Activated naive CD4-positive, alpha-beta T cell treated with anti-CD3 and anti-CD28 coated beads, Interleukin-2, amount 10 ng/mL, durations not matched to agents 7 days and 5 days (primary cell): ENCODE results near the gene MTIF2.
"Not testable (repeated sequence)": the region's sequence is repeated elsewhere in the genome, so short reads cannot be mapped to it uniquely, and the experiment has no call there.

ENCODE experiments used
- CTCF ChIA-PET: fragments of 350-600 bp; sonication (Branson Sonifier 250); formaldehyde crosslinking; loops from one replicate; lab custom pipeline; 2021; ENCODE audit warnings: antibody characterized with exemption; lab: Charles Lee
- DNase-seq: peaks from one replicate; pipeline ENCODE4 v3.0.0-alpha.2; 2020
- H3K27ac Mint-ChIP-seq: one replicate; pipeline ENCODE4 v1.8.0; 2021; ENCODE audit warnings: mild to moderate bottlenecking, moderate library complexity, mixed read lengths
- H3K27me3 Mint-ChIP-seq: one replicate; pipeline ENCODE4 v1.8.0; 2021; ENCODE audit warnings: mild to moderate bottlenecking, mixed read lengths
- H3K36me3 Mint-ChIP-seq: one replicate; pipeline ENCODE4 v1.8.0; 2021; ENCODE audit warnings: mixed read lengths
- H3K4me1 Mint-ChIP-seq: one replicate; pipeline ENCODE4 v1.8.0; 2021; ENCODE audit warnings: mixed read lengths
- H3K4me3 Mint-ChIP-seq: one replicate; pipeline ENCODE4 v1.8.0; 2021; ENCODE audit warnings: mild to moderate bottlenecking, moderate library complexity, mixed read lengths
- H3K9me3 Mint-ChIP-seq: one replicate; pipeline ENCODE4 v1.8.0; 2021; ENCODE audit warnings: mixed read lengths

Gene MTIF2

GRCh38 chr2:55232863-55233657 is 36.0 kb downstream of the MTIF2 start:
- Mint-ChIP-seq H3K4me3 (peak overlapping the region; percentile 99), H3K27ac (peak overlapping the region; percentile 94), H3K36me3 (peaks cover 56% of the 10 kb centered on the region), H3K27me3 (no peaks in the 10 kb centered on the region), H3K9me3 (no peaks in the 10 kb centered on the region), H3K4me1 (peaks cover 65% of the 10 kb centered on the region)
- CTCF ChIA-PET: no interaction called here
- peak; percentile 59 for DNase-seq

- peak; percentile 94 for DNase-seq
- Mint-ChIP-seq H3K9me3 (no peaks in the 10 kb centered on the region), H3K4me1 (peaks cover 70% of the 10 kb centered on the region), H3K4me3 (peak within 1 kb of the TSS; percentile 99), H3K27ac (peak within 1 kb of the TSS; percentile 94), H3K36me3 (peaks cover 60% of the 10 kb centered on the region), H3K27me3 (no peaks in the 10 kb centered on the region)
- CTCF ChIA-PET: no interaction called here
These were observed 36.8 kb downstream of the MTIF2 start, which contains the start of the genes CLHC1 and RPS27A for GRCh38 chr2:55232084-55232862. CLHC1 (minus strand) TSS chr2:55232293; CDS start chr2:55222411, 9,882 bp downstream. RPS27A (plus strand) TSS chr2:55232688; CDS start chr2:55232825, 137 bp downstream.

DNA sequence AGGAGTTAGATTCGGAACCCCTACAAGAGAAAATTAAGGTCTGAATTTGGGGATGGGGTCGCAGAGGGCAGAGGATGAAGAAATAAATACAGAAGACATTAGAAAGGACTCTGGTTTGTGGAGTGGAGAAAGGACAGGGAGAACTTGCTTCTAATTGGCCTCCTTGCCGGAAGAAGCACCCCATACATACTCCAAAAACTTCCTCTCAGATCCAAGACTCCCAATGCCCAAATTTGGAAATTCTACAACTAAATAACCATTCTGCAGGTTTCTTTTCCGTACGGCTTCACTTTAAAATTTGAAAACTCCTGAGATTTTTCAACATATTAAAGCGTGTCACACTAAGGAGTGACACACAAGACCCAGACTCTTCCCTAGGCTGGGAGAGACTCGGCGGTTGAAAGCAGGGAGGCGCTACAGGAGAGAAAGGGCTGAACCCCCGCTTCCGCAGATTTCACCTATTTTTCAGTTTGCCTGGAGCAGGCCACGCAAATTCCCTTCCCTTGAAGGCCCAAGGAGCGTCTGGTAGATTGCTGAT is 37.4 kb downstream of the MTIF2 start:
- Mint-ChIP-seq H3K9me3 (no peaks in the 10 kb centered on the region), H3K36me3 (peaks cover 60% of the 10 kb centered on the region), H3K4me1 (peaks cover 74% of the 10 kb centered on the region), H3K27ac (peak overlapping the region; percentile 94), H3K4me3 (peak overlapping the region; percentile 99), H3K27me3 (no peaks in the 10 kb centered on the region)
- CTCF ChIA-PET: no interaction called here
- no peak for DNase-seq

GRCh38 chr2:55230551-55230950 is 38.5 kb downstream of the MTIF2 start:
- peak overlapping the region; percentile 99 for H3K4me3 Mint-ChIP-seq
- no peak overlapping the region for H3K27ac Mint-ChIP-seq
- H3K4me1 Mint-ChIP-seq: peaks cover 72% of the 10 kb centered on the region
- DNase-seq: no peak
- CTCF ChIA-PET: no interaction called here
- peaks cover 52% of the 10 kb centered on the region for H3K36me3 Mint-ChIP-seq
- no peaks in the 10 kb centered on the region for H3K27me3 Mint-ChIP-seq
- H3K9me3 Mint-ChIP-seq: no peaks in the 10 kb centered on the region

- Mint-ChIP-seq H3K36me3 (peaks cover 38% of the 10 kb centered on the region), H3K27me3 (no peaks in the 10 kb centered on the region), H3K4me1 (peaks cover 60% of the 10 kb centered on the region), H3K4me3 (no peak overlapping the region), H3K9me3 (no peaks in the 10 kb centered on the region), H3K27ac (no peak overlapping the region)
- no peak for DNase-seq
- CTCF ChIA-PET: interaction anchor here (0.6 kb wide), 1 partner anchor 322 kb away, joined by 3 read pairs; no protein-coding TSS in a partner anchor
These were observed 39.8 kb downstream of the MTIF2 start for GRCh38 chr2:55229221-55229620.

DNA sequence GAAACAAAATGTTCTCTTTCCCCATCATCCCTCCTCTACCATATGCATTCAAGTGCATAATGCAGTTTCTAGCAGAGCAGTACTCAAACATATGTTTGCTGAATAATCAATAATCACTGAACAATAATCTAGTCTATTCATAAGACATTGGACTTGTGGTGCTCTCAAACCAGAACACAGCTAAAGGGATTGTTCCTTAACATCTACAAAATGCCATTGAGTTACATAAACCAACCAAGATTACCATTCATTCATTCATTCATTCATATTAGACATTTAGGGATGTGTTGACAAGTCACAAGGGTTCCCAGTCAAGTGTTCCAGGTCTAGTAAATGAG is 40.8 kb downstream of the MTIF2 start:
- DNase-seq: no peak
- Mint-ChIP-seq H3K4me3 (peak overlapping the region; percentile 27), H3K27me3 (no peaks in the 10 kb centered on the region), H3K27ac (peak overlapping the region; percentile 80), H3K36me3 (peaks cover 30% of the 10 kb centered on the region), H3K9me3 (no peaks in the 10 kb centered on the region), H3K4me1 (peaks cover 50% of the 10 kb centered on the region)
- CTCF ChIA-PET: no interaction called here

DNA sequence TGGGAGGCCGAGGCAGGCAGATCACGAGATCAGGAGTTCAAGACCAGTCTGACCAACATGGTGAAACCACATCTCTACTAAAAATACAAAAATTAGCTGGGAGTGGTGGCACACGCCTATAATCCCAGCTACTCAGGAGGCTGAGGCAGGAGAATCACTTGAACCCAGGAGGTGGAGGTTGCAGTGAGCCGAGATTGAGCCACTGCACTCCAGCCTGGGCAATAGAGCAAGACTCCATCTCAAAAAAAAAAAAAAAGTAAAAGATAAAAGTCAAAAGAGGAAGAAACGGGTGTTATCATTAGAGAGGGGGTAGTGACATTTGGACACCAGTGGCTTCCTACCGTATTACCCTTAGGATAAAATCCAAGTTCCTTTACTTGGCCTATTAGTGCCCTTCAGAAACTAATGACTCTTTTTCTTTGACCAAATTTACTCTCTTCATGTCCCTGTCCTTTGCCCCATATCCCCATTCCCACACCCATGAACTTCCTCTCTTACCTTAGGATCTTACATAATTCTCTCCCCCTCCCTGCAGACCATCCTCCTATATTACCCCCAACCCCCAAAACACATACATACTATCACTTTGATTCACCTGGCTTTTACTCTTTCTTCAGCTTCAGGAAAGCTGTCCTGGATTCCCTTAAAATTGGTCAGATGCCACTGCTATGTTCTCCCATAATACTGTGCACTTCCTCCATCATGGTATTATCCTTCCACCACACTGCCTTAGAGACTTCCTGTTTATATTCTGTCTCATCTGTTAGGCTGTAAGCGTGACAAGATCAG is 41.4 kb downstream of the MTIF2 start:
- H3K4me1 Mint-ChIP-seq: peaks cover 51% of the 10 kb centered on the region
- CTCF ChIA-PET, H3K9me3 Mint-ChIP-seq, H3K27me3 Mint-ChIP-seq, DNase-seq: not testable (repeated sequence)
- H3K27ac Mint-ChIP-seq: peak overlapping the region; percentile 80
- peak overlapping the region; percentile 27 for H3K4me3 Mint-ChIP-seq
- H3K36me3 Mint-ChIP-seq: peaks cover 29% of the 10 kb centered on the region

GRCh38 chr2:55225481-55226020 is 43.5 kb downstream of the MTIF2 start:
- H3K27ac Mint-ChIP-seq: no peak overlapping the region
- H3K4me1 Mint-ChIP-seq: peaks cover 54% of the 10 kb centered on the region
- H3K4me3 Mint-ChIP-seq: no peak overlapping the region
- H3K36me3 Mint-ChIP-seq: peaks cover 31% of the 10 kb centered on the region
- DNase-seq: no peak
- H3K27me3 Mint-ChIP-seq: no peaks in the 10 kb centered on the region
- CTCF ChIA-PET: no interaction called here
- no peaks in the 10 kb centered on the region for H3K9me3 Mint-ChIP-seq

DNA sequence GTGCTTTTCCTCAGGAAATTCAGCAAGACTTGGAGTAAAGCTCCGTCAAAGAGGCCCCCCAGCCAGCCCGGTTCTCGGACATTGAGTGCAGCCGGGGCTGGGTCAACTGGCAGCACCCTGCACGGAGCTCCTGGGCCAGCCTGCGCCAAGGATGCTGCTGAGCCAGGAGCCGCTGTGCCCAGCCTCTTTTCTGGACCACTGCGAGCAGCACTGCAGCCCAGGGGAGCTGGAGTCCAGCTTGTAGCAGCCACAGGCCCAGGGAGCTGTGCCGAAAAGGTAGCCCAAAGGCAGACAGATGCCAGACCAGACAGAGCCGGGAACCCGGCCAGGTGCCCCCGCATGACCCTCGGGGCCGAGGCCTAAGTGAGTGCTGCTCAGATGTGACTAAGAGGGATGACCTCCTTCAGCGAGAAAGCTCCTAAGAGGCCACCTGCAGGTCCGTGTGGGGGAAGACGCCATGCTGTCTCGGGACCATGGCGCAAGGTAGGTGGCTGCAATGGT is 44.2 kb downstream of the MTIF2 start:
- CTCF ChIA-PET: no interaction called here
- Mint-ChIP-seq H3K27ac (no peak overlapping the region), H3K4me1 (peaks cover 51% of the 10 kb centered on the region), H3K9me3 (no peaks in the 10 kb centered on the region), H3K36me3 (peaks cover 23% of the 10 kb centered on the region), H3K4me3 (no peak overlapping the region), H3K27me3 (no peaks in the 10 kb centered on the region)
- no peak for DNase-seq

DNA sequence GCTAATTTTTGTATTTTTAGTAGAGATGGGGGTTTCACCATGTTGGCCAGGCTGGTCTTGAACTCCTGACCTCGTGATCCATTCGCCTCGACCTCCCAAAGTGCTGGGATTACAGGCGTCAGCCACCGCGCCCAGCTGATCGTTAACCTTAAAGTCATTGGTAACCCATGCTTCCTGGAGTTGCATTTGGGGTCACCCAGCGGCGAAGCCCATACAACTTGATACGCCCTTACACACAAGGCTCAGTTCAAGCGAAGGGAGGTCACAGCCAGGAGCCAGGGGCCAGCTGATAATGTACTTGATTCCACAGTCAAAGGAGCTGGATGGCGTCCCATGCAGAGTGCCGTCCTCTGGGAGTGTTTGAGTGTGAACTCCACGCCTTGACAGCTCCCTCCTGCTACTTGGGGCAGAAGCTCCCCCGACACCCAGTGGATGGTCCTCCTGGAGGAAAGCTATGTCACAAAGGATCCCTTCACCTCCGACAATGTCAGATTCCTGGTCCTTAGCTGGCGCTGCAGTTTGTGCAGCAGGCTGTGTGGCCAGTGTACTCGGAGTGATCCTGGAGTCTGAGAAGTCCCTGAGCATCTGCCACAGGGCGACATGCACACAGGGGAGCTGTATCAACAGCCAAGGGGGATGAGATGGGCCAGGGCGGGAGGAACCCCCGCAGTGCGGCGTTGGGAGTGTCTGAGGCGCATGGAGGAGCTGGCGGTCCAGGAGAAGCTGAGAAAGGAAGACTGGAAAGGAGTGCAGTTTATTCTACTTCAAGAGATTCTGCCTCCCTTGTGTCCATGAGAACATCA is 44.9 kb downstream of the MTIF2 start:
- H3K27me3 Mint-ChIP-seq: no peaks in the 10 kb centered on the region
- H3K4me3 Mint-ChIP-seq: peak overlapping the region; percentile 74
- DNase-seq: peak; percentile 23
- H3K4me1 Mint-ChIP-seq: peaks cover 46% of the 10 kb centered on the region
- H3K27ac Mint-ChIP-seq: peak overlapping the region; percentile 89
- H3K9me3 Mint-ChIP-seq: no peaks in the 10 kb centered on the region
- peaks cover 19% of the 10 kb centered on the region for H3K36me3 Mint-ChIP-seq
- CTCF ChIA-PET: no interaction called here

DNA sequence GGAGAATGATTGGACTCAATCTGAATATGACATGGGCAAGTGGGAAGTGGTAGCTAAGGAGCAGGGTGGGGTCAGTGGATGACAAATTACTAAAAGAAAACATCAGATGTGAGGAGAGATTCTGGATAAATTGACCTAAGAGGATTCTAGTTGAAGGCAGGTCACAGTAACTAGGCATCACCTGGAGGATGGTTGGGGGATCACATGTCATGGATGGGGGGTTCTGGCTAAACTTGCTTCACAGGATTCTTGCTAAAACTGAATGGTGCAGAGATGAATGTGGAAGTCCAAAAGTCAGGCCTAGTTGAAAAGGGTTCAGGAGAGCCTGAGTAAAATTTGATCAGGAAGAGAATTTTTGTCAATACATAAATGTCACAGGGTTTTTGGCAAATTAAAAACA is 55.2 kb downstream of the MTIF2 start:
- Mint-ChIP-seq H3K27me3 (no peaks in the 10 kb centered on the region), H3K27ac (no peak overlapping the region), H3K4me3 (no peak overlapping the region), H3K9me3 (no peaks in the 10 kb centered on the region), H3K4me1 (no peaks in the 10 kb centered on the region), H3K36me3 (no peaks in the 10 kb centered on the region)
- CTCF ChIA-PET: no interaction called here
- no peak for DNase-seq

DNA sequence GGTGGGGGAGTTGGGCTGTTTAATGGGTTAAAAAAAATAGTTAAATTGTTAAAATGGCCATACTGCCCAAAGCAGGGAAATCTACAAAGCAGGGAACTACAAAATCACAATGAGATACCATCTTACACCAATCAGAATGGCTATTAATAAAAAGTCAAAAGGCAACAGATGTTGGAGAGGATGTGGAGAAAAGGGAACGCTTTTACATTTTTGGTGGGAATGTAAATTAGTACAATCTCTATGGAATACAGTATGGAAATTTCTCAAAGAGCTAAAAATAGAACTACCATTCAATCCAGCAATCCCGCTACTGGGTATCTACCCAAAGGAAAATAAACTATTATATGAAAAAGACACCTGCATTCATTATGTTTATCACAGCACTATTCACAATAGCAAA is 64.1 kb downstream of the MTIF2 start:
- Mint-ChIP-seq H3K27ac (no peak overlapping the region), H3K4me3 (no peak overlapping the region), H3K4me1 (no peaks in the 10 kb centered on the region), H3K9me3 (peaks cover 2% of the 10 kb centered on the region), H3K36me3 (peaks cover 15% of the 10 kb centered on the region), H3K27me3 (peaks cover 4% of the 10 kb centered on the region)
- no peak for DNase-seq
- CTCF ChIA-PET: no interaction called here

- H3K27me3 Mint-ChIP-seq: peaks cover 4% of the 10 kb centered on the region
- H3K9me3 Mint-ChIP-seq: peaks cover 2% of the 10 kb centered on the region
- H3K27ac Mint-ChIP-seq: no peak overlapping the region
- DNase-seq: no peak
- no peaks in the 10 kb centered on the region for H3K4me1 Mint-ChIP-seq
- H3K4me3 Mint-ChIP-seq: no peak overlapping the region
- CTCF ChIA-PET: no interaction called here
- H3K36me3 Mint-ChIP-seq: peaks cover 15% of the 10 kb centered on the region
These were observed 64.5 kb downstream of the MTIF2 start for GRCh38 chr2:55204536-55204935.
